ENCODE data around the gene KCTD16. TPM values are rescaled to one million over a fixed set of nuclear protein-coding genes. Genes with fewer than 3 reads are reported as not detected.
A peak's percentile ranks its signal among the peaks of the same experiment; 100 is the strongest.

KCTD16 gene
- total RNA-seq, 1 experiment from 2014 or later = 0.14 TPM

DNA sequence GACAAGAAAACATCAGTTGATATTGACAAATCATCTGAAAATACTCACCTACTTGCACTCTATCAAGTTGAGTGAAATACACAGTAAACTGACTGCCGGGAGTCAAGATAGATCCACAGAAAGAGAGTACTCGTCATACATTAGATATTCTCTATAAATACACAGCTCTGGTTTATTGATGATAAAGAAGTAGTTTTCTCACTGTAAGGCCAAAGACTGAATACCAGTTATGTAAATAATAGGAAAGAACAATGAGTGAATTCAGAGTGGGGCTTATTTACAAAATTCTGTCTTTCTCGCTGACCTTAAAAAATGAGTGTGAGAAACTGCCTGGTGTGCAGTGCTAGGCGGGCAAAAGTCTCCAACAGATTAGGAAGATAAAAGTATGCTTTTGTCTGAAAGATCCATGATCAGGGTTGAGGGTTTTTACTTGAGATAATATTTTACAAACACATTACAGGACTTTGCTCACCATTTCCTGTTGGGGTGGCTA lies 341.0 kb downstream of the KCTD16 start:
- Mint-ChIP-seq H3K9me3 (ENCODE audit: low read depth, unreplicated experiment) (peaks cover 2% of the 10 kb centered on the region), H3K4me1 (ENCODE audit: low read depth, unreplicated experiment) (no peaks in the 10 kb centered on the region), H3K4me3 (ENCODE audit: low read depth, unreplicated experiment) (peak overlapping the region; percentile 8), H3K27ac (ENCODE audit: unreplicated experiment) (no peak overlapping the region), H3K36me3 (ENCODE audit: insufficient read depth, unreplicated experiment) (no peaks in the 10 kb centered on the region), H3K27me3 (ENCODE audit: unreplicated experiment) (no peaks in the 10 kb centered on the region)
- BruUV-seq (replicated peaks) = no TSS peak
- DNase-seq = no peak
- intact Hi-C loops (cut with micrococcal nuclease; ENCODE audit: unreplicated experiment) = no loop called here
- TF ChIP-seq CTCF (IDR thresholded peaks at IDR 0.05; ENCODE audit: unreplicated experiment) = no peak
- CTCF ChIA-PET = no interaction called here

- TF ChIP-seq CTCF (IDR thresholded peaks at IDR 0.05; ENCODE audit: unreplicated experiment) = no peak
- H3K4me1 Mint-ChIP-seq (ENCODE audit: low read depth, unreplicated experiment) = no peaks in the 10 kb centered on the region
- intact Hi-C loops (cut with micrococcal nuclease; ENCODE audit: unreplicated experiment) = no loop called here
- no peaks in the 10 kb centered on the region for H3K27me3 Mint-ChIP-seq (ENCODE audit: unreplicated experiment)
- CTCF ChIA-PET = no interaction called here
- peaks cover 3% of the 10 kb centered on the region for H3K9me3 Mint-ChIP-seq (ENCODE audit: low read depth, unreplicated experiment)
- H3K27ac Mint-ChIP-seq (ENCODE audit: unreplicated experiment) = no peak overlapping the region
- DNase-seq = no peak
- no peaks in the 10 kb centered on the region for H3K36me3 Mint-ChIP-seq (ENCODE audit: insufficient read depth, unreplicated experiment)
- BruUV-seq (replicated peaks) = no TSS peak
- no peak overlapping the region for H3K4me3 Mint-ChIP-seq (ENCODE audit: low read depth, unreplicated experiment)
Measured at GRCh38 chr5:144522698-144523097, 352.0 kb downstream of the KCTD16 start.

- CTCF ChIA-PET = no interaction called here
- H3K36me3 Mint-ChIP-seq (ENCODE audit: insufficient read depth, unreplicated experiment) = no peaks in the 10 kb centered on the region
- no TSS peak for BruUV-seq (replicated peaks)
- no peak for DNase-seq
- no peak for TF ChIP-seq CTCF (IDR thresholded peaks at IDR 0.05; ENCODE audit: unreplicated experiment)
- H3K9me3 Mint-ChIP-seq (ENCODE audit: low read depth, unreplicated experiment) = peaks cover 5% of the 10 kb centered on the region
- H3K27me3 Mint-ChIP-seq (ENCODE audit: unreplicated experiment) = no peaks in the 10 kb centered on the region
- no peak overlapping the region for H3K4me3 Mint-ChIP-seq (ENCODE audit: low read depth, unreplicated experiment)
- no peak overlapping the region for H3K27ac Mint-ChIP-seq (ENCODE audit: unreplicated experiment)
- H3K4me1 Mint-ChIP-seq (ENCODE audit: low read depth, unreplicated experiment) = no peaks in the 10 kb centered on the region
- intact Hi-C loops (cut with micrococcal nuclease; ENCODE audit: unreplicated experiment) = no loop called here
Measured at GRCh38 chr5:144525000-144525399, 354.3 kb downstream of the KCTD16 start.

DNA sequence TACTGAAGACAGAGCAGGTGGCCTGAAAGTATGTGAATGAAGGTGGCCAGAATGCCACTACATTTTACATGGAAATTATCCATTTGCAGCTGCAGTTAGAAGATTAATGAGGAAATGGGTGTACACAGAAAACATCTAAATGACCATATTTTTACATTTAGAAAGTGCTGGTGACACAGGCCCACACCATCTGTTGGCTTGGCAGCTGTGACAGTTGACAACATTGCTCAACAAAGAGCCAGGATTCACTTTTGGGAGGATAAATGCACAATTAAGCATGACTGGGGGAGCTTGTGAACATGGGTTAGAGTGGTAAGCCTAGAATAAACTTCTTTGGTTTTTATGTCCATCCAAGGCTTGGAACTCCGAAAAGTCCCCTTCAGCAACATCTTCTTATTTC lies 360.5 kb downstream of the KCTD16 start:
- CTCF ChIA-PET = no interaction called here
- intact Hi-C loops (cut with micrococcal nuclease; ENCODE audit: unreplicated experiment) = no loop called here
- Mint-ChIP-seq H3K27me3 (ENCODE audit: unreplicated experiment) (no peaks in the 10 kb centered on the region), H3K4me3 (ENCODE audit: low read depth, unreplicated experiment) (no peak overlapping the region), H3K9me3 (ENCODE audit: low read depth, unreplicated experiment) (peaks cover 5% of the 10 kb centered on the region), H3K36me3 (ENCODE audit: insufficient read depth, unreplicated experiment) (no peaks in the 10 kb centered on the region), H3K27ac (ENCODE audit: unreplicated experiment) (no peak overlapping the region), H3K4me1 (ENCODE audit: low read depth, unreplicated experiment) (no peaks in the 10 kb centered on the region)
- no peak for DNase-seq
- no peak for TF ChIP-seq CTCF (IDR thresholded peaks at IDR 0.05; ENCODE audit: unreplicated experiment)
- BruUV-seq (replicated peaks) = no TSS peak

Other genes with a start within 250 kb of the KCTD16 start
- 66.6 and 66.9 TPM in 2 replicates for gene YIPF5, start 214 bp upstream of the KCTD16 start, total RNA-seq (2022)

All from Calu3 (cell line).